ENCODE data around the gene NAA15.

DNA sequence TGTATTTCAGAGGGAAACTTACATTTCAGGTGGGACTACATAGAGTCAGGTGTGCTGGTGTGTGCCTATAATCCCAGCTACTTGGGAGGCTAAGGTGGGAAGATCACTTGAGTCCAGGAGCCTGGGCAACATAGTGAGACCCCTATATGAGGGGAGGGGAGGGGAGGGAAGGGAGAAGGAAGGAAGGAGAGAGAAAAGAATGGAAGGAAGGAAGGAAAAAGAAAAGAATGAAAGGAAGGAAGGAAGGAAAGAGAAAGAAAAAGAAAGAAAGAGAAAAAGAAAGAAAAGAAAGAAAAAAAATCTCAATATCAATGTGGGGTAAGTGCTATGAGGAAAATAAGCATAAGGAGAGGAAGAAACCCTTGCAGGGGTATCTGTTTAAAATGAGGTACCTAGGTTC lies 109.0 kb downstream of the NAA15 start:
- TF ChIP-seq, protein P1, sequence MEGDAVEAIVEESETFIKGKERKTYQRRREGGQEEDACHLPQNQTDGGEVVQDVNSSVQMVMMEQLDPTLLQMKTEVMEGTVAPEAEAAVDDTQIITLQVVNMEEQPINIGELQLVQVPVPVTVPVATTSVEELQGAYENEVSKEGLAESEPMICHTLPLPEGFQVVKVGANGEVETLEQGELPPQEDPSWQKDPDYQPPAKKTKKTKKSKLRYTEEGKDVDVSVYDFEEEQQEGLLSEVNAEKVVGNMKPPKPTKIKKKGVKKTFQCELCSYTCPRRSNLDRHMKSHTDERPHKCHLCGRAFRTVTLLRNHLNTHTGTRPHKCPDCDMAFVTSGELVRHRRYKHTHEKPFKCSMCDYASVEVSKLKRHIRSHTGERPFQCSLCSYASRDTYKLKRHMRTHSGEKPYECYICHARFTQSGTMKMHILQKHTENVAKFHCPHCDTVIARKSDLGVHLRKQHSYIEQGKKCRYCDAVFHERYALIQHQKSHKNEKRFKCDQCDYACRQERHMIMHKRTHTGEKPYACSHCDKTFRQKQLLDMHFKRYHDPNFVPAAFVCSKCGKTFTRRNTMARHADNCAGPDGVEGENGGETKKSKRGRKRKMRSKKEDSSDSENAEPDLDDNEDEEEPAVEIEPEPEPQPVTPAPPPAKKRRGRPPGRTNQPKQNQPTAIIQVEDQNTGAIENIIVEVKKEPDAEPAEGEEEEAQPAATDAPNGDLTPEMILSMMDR (IDR thresholded peaks at IDR 0.05; ENCODE audit: insufficient read depth, low read length), result no peak
- no peak for TF ChIP-seq POLR2AphosphoS5 (IDR thresholded peaks at IDR 0.05; ENCODE audit: low read depth)
- no peak for TF ChIP-seq GABPA (IDR thresholded peaks at IDR 0.05; ENCODE audit: low read depth)

All from HL-60 (cell line).